ENCODE results near the gene TAF11L5.
"Not testable (repeated sequence)": the region's sequence is repeated elsewhere in the genome, so short reads cannot be mapped to it uniquely, and the experiment has no call there.

TAF11L5 gene

GRCh38 chr5:17524935-17525334 is at the start of gene TAF11L5:
TAF11L5 (plus strand) TSS chr5:17525235.
- DNase-seq (ENCODE audit: low read depth in 3 of 3), result not testable (repeated sequence)

GRCh38 chr5:17477043-17477442 is 48.0 kb upstream of the TAF11L5 start:
- no peak for DNase-seq (ENCODE audit: low read depth in 3 of 3)

DNA sequence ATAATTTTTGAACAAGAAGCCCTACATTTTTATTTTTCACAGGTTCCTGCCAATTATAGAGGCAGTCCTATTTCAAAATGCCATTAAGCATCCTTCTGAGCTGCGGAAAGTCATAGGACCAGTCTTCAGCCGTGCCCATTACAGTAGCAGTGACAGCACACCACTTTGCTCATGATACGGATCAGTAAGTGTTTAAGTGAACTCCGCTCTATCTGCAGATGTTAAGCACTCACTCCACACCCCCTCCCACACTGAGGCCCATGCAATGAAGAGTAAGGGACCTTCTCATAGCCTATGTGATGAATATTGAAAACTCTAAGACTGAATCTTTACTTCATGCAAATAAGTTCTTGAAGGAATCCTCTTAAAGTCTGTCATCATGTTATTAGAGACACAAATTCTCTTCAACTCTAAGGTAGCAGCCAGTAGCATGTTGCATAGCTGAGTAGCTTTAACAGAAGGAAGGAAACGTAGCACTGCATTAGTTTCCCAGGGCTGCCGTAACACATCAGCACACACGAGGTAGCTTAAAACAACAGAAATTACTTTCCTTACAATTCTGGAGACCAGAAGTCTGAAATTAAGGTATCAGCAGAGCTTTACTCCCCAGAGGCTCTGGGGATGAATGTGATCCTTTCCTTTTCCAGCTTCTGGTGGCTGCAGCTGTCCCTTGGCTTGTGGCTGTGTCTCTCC is 47.3 kb upstream of the TAF11L5 start:
- no peak for DNase-seq (ENCODE audit: low read depth in 3 of 3)

DNA sequence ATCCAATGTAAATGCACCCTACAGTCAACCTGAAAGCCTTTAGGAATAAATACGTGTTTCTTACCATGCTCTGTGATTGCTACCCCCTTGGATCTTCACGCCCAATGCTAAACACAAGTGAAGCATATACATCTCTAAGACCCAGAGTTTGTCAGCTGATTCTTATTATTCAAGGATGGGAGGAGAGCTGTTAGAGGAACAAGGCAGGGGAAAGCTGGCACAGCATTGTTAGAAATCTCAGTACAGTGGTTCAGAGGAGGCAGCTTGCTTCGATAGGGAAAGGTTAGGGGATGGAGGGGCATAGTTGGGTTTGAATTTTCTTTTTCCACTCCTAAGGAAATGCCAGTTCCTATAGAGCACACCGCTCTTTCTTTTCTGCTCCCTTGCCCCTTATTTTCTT is 43.7 kb upstream of the TAF11L5 start:
- DNase-seq (ENCODE audit: low read depth in 3 of 3), result no peak

DNA sequence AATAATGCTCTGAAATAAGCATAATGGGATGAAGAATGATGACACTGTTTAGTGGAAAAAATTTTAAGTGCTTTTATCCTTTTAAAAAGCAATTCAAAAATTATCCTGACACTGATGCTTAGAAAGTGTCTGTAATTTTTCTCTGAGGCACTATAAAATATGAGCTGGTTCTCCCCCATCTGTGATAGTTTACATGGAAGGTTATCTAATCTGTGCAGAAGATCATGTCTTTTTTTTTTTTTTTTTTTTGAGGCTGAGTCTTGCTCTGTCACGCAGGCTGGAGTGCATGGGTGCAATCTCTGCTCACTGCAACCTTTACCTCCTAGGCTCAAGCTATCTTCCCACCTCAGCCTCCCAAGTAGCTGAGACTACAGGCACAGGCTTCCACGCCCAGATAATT is 42.2 kb upstream of the TAF11L5 start:
- no peak for DNase-seq (ENCODE audit: low read depth in 3 of 3)

DNA sequence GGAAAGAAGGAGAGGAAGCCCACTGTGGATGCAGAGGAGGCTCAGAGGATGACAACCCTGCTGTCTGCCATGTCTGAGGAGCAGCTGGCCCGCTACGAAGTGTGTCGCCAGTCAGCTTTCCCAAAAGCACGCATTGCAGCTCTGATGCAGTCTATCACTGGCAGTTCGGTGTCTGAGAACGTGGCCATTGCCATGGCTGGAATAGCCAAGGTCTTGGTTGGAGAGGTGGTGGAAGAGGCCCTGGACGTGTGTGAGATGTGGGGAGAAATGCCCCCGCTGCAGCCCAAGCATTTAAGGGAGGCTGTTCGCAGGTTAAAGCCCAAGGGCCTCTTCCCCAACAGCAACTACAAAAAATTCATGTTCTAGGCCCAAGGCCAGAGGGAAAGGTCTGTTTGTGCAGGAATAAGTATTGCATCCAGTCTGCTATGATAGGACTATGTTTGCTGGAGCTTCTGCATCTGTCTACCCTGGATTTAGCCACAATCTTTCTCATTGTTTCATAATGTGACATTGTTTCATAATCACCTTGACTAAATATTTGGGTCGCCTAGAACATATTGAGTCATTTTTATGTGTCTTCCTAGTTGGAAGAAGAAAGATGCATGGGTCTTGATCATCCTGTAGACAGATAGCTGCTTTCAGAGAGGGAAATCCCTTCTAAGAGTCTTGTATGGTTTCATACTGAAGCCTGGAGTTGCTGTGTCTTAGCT is 38.4 kb upstream of the TAF11L5 start:
- not testable (repeated sequence) for DNase-seq (ENCODE audit: low read depth in 3 of 3)

- no peak for DNase-seq (ENCODE audit: low read depth in 3 of 3)
Observed at GRCh38 chr5:17487174-17487512, 37.9 kb upstream of the TAF11L5 start.

- DNase-seq (ENCODE audit: low read depth in 3 of 3), result not testable (repeated sequence)
Observed at GRCh38 chr5:17491257-17491656, 33.8 kb upstream of the TAF11L5 start.

GRCh38 chr5:17492770-17493169 is 32.3 kb upstream of the TAF11L5 start:
- no peak for DNase-seq (ENCODE audit: low read depth in 3 of 3)

DNA sequence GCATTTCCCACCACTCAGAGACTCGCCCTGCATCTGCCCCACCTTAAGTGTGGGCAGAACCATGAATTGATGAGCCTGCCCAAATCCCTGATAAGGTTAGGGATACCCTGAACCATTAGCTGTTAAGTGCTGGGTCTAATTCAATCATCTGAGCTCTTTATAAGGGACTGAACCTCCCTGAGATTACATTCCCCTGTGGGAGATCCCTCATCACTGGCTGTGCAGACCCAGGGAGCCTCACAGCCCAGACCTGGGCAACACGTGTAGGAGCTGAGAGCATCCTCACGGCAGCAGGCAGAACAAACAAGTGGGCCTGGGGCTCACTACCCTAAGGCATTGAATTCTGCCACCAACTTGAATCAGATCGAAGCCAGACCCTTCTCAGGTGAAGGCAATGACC is 27.6 kb upstream of the TAF11L5 start:
- no peak for DNase-seq (ENCODE audit: low read depth in 3 of 3)

DNA sequence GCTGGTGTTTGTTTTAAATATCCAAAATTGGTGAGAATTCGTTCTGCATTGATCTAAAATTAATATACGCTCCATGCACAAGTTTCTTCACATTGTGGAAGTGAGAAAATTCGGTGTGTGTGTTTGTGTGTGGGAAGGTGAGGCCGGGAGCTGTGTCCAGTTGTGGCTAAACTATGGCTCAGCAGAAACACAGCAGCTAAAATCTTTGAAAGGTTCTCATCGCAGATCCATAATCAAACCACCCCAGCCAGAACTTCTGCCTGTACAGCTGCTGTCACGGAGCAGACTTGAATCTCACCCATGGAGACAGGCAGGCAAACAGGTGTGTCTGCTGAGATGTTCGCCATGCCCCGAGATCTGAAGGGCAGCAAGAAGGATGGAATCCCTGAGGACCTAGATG is 27.1 kb upstream of the TAF11L5 start, which contains the start of gene TAF11L2:
TAF11L2 (plus strand) TSS at position 301 of the 400 bp plus-strand sequence.
- not testable (repeated sequence) for DNase-seq (ENCODE audit: low read depth in 3 of 3)

DNA sequence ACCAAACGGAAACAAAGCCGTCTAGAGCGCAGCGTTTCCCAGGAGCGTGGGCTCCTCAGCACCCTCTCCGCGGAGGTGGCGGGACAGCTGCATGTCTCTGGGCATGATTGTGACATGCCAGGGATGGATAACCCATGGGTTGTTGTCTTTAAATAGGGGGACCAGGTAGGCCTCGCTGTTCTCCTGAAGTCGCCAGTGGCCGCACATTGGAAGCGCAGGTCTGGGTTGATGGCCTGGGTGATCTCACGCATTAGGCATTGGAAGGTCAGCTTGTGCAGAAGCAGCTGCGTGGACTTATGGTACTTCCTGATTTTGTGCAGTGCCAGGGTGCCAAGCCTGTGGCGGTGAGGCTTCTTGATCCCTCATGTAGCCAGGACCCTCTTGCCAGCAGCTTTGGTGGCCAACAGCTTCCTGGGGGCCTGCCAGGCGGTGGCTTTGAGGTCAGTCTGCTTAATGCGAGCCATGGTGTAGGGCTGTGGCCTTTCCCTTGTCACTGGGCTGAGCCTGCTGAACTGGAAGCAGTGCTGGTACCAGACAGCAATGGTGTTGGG is 13.2 kb upstream of the TAF11L5 start:
- no peak for DNase-seq (ENCODE audit: low read depth in 3 of 3)

GRCh38 chr5:17517526-17517925 is 7.5 kb upstream of the TAF11L5 start:
- DNase-seq (ENCODE audit: low read depth in 3 of 3), result peak in 1 of 3 experiments; percentile 1

DNA sequence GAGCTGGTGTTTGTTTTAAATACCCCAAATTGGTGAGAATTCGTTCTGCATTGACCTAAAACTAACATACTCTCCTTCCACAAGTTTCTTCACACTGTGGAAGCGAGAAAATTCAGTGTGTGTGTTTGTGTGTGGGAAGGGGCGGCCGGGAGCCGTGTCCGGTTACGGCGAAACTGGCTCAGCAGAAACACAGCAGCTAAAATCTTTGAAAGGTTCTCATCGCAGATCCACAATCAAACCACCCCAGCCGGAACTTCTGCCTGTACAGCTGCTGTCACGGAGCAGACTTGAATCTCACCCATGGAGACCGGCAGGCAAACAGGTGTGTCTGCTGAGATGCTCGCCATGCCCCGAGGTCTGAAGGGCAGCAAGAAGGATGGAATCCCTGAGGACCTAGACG is 7.0 kb upstream of the TAF11L5 start, which contains the start of gene TAF11L3:
TAF11L3 (plus strand) TSS at position 301 of the 400 bp plus-strand sequence.
- not testable (repeated sequence) for DNase-seq (ENCODE audit: low read depth in 3 of 3)

DNA sequence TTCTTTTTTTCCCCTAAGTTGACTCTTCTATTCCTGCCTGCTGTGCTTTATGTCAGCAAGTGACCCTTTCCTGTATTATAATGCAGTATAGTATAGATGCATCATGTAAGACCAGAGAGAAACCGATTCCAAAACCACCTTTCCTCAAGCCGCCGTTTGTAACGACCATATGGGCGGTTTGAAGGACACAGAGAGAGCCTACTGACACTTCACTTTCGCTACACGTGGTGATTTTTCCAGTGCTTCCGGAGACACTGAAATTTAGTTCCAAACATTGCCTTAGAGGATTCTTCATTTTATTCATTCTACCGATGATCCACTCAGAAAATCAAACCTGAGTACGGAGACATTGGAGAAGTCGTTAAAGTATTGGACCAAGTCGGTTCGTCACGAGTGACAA is 5.5 kb upstream of the TAF11L5 start:
- DNase-seq (ENCODE audit: low read depth in 3 of 3), result not testable (repeated sequence)

DNA sequence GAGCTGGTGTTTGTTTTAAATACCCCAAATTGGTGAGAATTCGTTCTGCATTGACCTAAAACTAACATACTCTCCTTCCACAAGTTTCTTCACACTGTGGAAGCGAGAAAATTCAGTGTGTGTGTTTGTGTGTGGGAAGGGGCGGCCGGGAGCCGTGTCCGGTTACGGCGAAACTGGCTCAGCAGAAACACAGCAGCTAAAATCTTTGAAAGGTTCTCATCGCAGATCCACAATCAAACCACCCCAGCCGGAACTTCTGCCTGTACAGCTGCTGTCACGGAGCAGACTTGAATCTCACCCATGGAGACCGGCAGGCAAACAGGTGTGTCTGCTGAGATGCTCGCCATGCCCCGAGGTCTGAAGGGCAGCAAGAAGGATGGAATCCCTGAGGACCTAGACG is 3.5 kb upstream of the TAF11L5 start, which contains the start of gene TAF11L4:
TAF11L4 (plus strand) TSS at position 301 of the 400 bp plus-strand sequence.
- DNase-seq (ENCODE audit: low read depth in 3 of 3), result not testable (repeated sequence)

- DNase-seq (ENCODE audit: low read depth in 3 of 3), result peak in 1 of 3 experiments; percentile 9
Observed at GRCh38 chr5:17526504-17526903, 1.5 kb downstream of the TAF11L5 start.

DNA sequence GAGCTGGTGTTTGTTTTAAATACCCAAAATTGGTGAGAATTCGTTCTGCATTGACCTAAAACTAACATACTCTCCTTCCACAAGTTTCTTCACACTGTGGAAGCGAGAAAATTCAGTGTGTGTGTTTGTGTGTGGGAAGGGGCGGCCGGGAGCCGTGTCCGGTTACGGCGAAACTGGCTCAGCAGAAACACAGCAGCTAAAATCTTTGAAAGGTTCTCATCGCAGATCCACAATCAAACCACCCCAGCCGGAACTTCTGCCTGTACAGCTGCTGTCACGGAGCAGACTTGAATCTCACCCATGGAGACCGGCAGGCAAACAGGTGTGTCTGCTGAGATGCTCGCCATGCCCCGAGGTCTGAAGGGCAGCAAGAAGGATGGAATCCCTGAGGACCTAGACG is 3.3 kb downstream of the TAF11L5 start, which contains the start of gene TAF11L6:
TAF11L6 (plus strand) TSS at position 301 of the 400 bp plus-strand sequence.
- not testable (repeated sequence) for DNase-seq (ENCODE audit: low read depth in 3 of 3)

All from stimulated activated CD4-positive, alpha-beta T cell treated with anti-CD3 and anti-CD28 coated beads, TNF-alpha, amount 100 ng/mL, for 4 hours (primary cell).